Measurements from ENCODE around the gene IMPG2. TPM values are rescaled to one million over a fixed set of nuclear protein-coding genes. Genes with fewer than 3 reads are reported as not detected.
"Not testable (repeated sequence)": the region's sequence is repeated elsewhere in the genome, so short reads cannot be mapped to it uniquely, and the experiment has no call there.

Gene IMPG2
- total RNA-seq = 0.05 and 0.09 TPM in 2 replicates

GRCh38 chr3:101320475-101320874 lies at the start of gene IMPG2:
Gene IMPG2 (minus strand): TSS chr3:101320575. CDS start chr3:101320372, 203 bp downstream.
- Mint-ChIP-seq H3K36me3 (ENCODE audit: low read depth) (no peaks in the 10 kb centered on the region), H3K27me3 (ENCODE audit: low read depth) (no peaks in the 10 kb centered on the region), H3K27ac (no peak within 1 kb of the TSS), H3K4me3 (ENCODE audit: low read depth) (no peak within 1 kb of the TSS), H3K4me1 (ENCODE audit: low read depth) (no peaks in the 10 kb centered on the region), H3K9me3 (no peaks in the 10 kb centered on the region)
- intact Hi-C loops (cut with micrococcal nuclease) = no loop called here
- DNase-seq (ENCODE audit: low spot score) = no peak

- intact Hi-C loops (cut with micrococcal nuclease) = no loop called here
- Mint-ChIP-seq H3K9me3 (peaks cover 20% of the 10 kb centered on the region), H3K4me1 (ENCODE audit: low read depth) (no peaks in the 10 kb centered on the region), H3K27ac (no peak overlapping the region), H3K4me3 (ENCODE audit: low read depth) (no peak overlapping the region), H3K36me3 (ENCODE audit: low read depth) (peaks cover 53% of the 10 kb centered on the region), H3K27me3 (ENCODE audit: low read depth) (no peaks in the 10 kb centered on the region)
- DNase-seq (ENCODE audit: low spot score) = no peak
Observed at GRCh38 chr3:101362406-101362805, 42.0 kb upstream of the IMPG2 start.

- no peaks in the 10 kb centered on the region for H3K4me1 Mint-ChIP-seq (ENCODE audit: low read depth)
- H3K4me3 Mint-ChIP-seq (ENCODE audit: low read depth) = no peak overlapping the region
- H3K27ac Mint-ChIP-seq = no peak overlapping the region
Observed at GRCh38 chr3:101351829-101352228, 31.5 kb upstream of the IMPG2 start.

GRCh38 chr3:101340591-101340990 lies 20.2 kb upstream of the IMPG2 start:
- H3K4me1 Mint-ChIP-seq (ENCODE audit: low read depth) = no peaks in the 10 kb centered on the region
- DNase-seq (ENCODE audit: low spot score) = no peak
- H3K27ac Mint-ChIP-seq = no peak overlapping the region
- H3K36me3 Mint-ChIP-seq (ENCODE audit: low read depth) = peaks cover 38% of the 10 kb centered on the region
- no peak overlapping the region for H3K4me3 Mint-ChIP-seq (ENCODE audit: low read depth)
- no peaks in the 10 kb centered on the region for H3K27me3 Mint-ChIP-seq (ENCODE audit: low read depth)
- H3K9me3 Mint-ChIP-seq = no peaks in the 10 kb centered on the region
- intact Hi-C loops (cut with micrococcal nuclease) = no loop called here

More at GRCh38 chr3:101351829-101352228, 31.5 kb upstream of the IMPG2 start:
- Mint-ChIP-seq H3K27me3 (ENCODE audit: low read depth) (no peaks in the 10 kb centered on the region), H3K36me3 (ENCODE audit: low read depth) (peaks cover 15% of the 10 kb centered on the region), H3K9me3 (peaks cover 4% of the 10 kb centered on the region)
- DNase-seq (ENCODE audit: low spot score) = no peak
- intact Hi-C loops (cut with micrococcal nuclease) = no loop called here

- H3K36me3 Mint-ChIP-seq (ENCODE audit: low read depth) = peaks cover 25% of the 10 kb centered on the region
- H3K4me3 Mint-ChIP-seq (ENCODE audit: low read depth) = no peak overlapping the region
- H3K27me3 Mint-ChIP-seq (ENCODE audit: low read depth) = no peaks in the 10 kb centered on the region
- DNase-seq (ENCODE audit: low spot score) = no peak
- H3K9me3 Mint-ChIP-seq = no peaks in the 10 kb centered on the region
- no peaks in the 10 kb centered on the region for H3K4me1 Mint-ChIP-seq (ENCODE audit: low read depth)
- intact Hi-C loops (cut with micrococcal nuclease) = no loop called here
- H3K27ac Mint-ChIP-seq = no peak overlapping the region
Observed at GRCh38 chr3:101333883-101334282, 13.5 kb upstream of the IMPG2 start.

- Mint-ChIP-seq H3K36me3 (ENCODE audit: low read depth) (peaks cover 22% of the 10 kb centered on the region), H3K4me1 (ENCODE audit: low read depth) (no peaks in the 10 kb centered on the region), H3K27me3 (ENCODE audit: low read depth) (no peaks in the 10 kb centered on the region), H3K27ac (no peak overlapping the region), H3K9me3 (no peaks in the 10 kb centered on the region), H3K4me3 (ENCODE audit: low read depth) (no peak overlapping the region)
- DNase-seq (ENCODE audit: low spot score) = no peak
- intact Hi-C loops (cut with micrococcal nuclease) = no loop called here
Observed at GRCh38 chr3:101329016-101329673, 8.8 kb upstream of the IMPG2 start.

- Mint-ChIP-seq H3K4me1 (ENCODE audit: low read depth) (no peaks in the 10 kb centered on the region), H3K27ac (no peak overlapping the region), H3K27me3 (ENCODE audit: low read depth) (no peaks in the 10 kb centered on the region), H3K9me3 (no peaks in the 10 kb centered on the region), H3K36me3 (ENCODE audit: low read depth) (peaks cover 19% of the 10 kb centered on the region), H3K4me3 (ENCODE audit: low read depth) (no peak overlapping the region)
- no peak for DNase-seq (ENCODE audit: low spot score)
- intact Hi-C loops (cut with micrococcal nuclease) = no loop called here
Observed at GRCh38 chr3:101325393-101326134, 5.2 kb upstream of the IMPG2 start.

- Mint-ChIP-seq H3K9me3 (no peaks in the 10 kb centered on the region), H3K4me1 (ENCODE audit: low read depth) (no peaks in the 10 kb centered on the region), H3K4me3 (ENCODE audit: low read depth) (no peak overlapping the region)
Observed at GRCh38 chr3:101319531-101319930, 844 bp downstream of the IMPG2 start.

GRCh38 chr3:101312545-101312944 lies 7.8 kb downstream of the IMPG2 start:
- H3K27ac Mint-ChIP-seq = no peak overlapping the region
- no peaks in the 10 kb centered on the region for H3K27me3 Mint-ChIP-seq (ENCODE audit: low read depth)
- intact Hi-C loops (cut with micrococcal nuclease) = no loop called here
- no peak for DNase-seq (ENCODE audit: low spot score)
- H3K4me3 Mint-ChIP-seq (ENCODE audit: low read depth) = no peak overlapping the region
- H3K9me3 Mint-ChIP-seq = peaks cover 22% of the 10 kb centered on the region
- H3K4me1 Mint-ChIP-seq (ENCODE audit: low read depth) = no peaks in the 10 kb centered on the region
- H3K36me3 Mint-ChIP-seq (ENCODE audit: low read depth) = peaks cover 12% of the 10 kb centered on the region

More at GRCh38 chr3:101319531-101319930, 844 bp downstream of the IMPG2 start:
- H3K27me3 Mint-ChIP-seq (ENCODE audit: low read depth) = no peaks in the 10 kb centered on the region
- intact Hi-C loops (cut with micrococcal nuclease) = no loop called here
- H3K27ac Mint-ChIP-seq = no peak overlapping the region
- no peaks in the 10 kb centered on the region for H3K36me3 Mint-ChIP-seq (ENCODE audit: low read depth)
- no peak for DNase-seq (ENCODE audit: low spot score)

GRCh38 chr3:101311676-101312075 lies 8.7 kb downstream of the IMPG2 start:
- Mint-ChIP-seq H3K36me3 (ENCODE audit: low read depth) (peaks cover 13% of the 10 kb centered on the region), H3K27ac (no peak overlapping the region), H3K27me3 (ENCODE audit: low read depth) (no peaks in the 10 kb centered on the region), H3K4me3 (ENCODE audit: low read depth) (no peak overlapping the region), H3K4me1 (ENCODE audit: low read depth) (no peaks in the 10 kb centered on the region), H3K9me3 (peaks cover 31% of the 10 kb centered on the region)
- no peak for DNase-seq (ENCODE audit: low spot score)
- intact Hi-C loops (cut with micrococcal nuclease) = no loop called here

GRCh38 chr3:101310978-101311375 lies 9.4 kb downstream of the IMPG2 start:
- no peak for DNase-seq (ENCODE audit: low spot score)
- peaks cover 13% of the 10 kb centered on the region for H3K36me3 Mint-ChIP-seq (ENCODE audit: low read depth)
- no peak overlapping the region for H3K27ac Mint-ChIP-seq
- intact Hi-C loops (cut with micrococcal nuclease) = no loop called here
- H3K9me3 Mint-ChIP-seq = peaks cover 37% of the 10 kb centered on the region
- no peaks in the 10 kb centered on the region for H3K4me1 Mint-ChIP-seq (ENCODE audit: low read depth)
- H3K4me3 Mint-ChIP-seq (ENCODE audit: low read depth) = no peak overlapping the region
- H3K27me3 Mint-ChIP-seq (ENCODE audit: low read depth) = no peaks in the 10 kb centered on the region

GRCh38 chr3:101308147-101308772 lies 12.1 kb downstream of the IMPG2 start:
- H3K4me3 Mint-ChIP-seq (ENCODE audit: low read depth); H3K4me1 Mint-ChIP-seq (ENCODE audit: low read depth); intact Hi-C loops (cut with micrococcal nuclease); H3K27me3 Mint-ChIP-seq (ENCODE audit: low read depth); H3K27ac Mint-ChIP-seq; DNase-seq (ENCODE audit: low spot score): not testable (repeated sequence)
- Mint-ChIP-seq H3K9me3 (peaks cover 41% of the 10 kb centered on the region), H3K36me3 (ENCODE audit: low read depth) (peaks cover 13% of the 10 kb centered on the region)

GRCh38 chr3:101303836-101304235 lies 16.5 kb downstream of the IMPG2 start:
- no peak overlapping the region for H3K27ac Mint-ChIP-seq
- intact Hi-C loops (cut with micrococcal nuclease) = no loop called here
- peaks cover 8% of the 10 kb centered on the region for H3K36me3 Mint-ChIP-seq (ENCODE audit: low read depth)
- H3K4me1 Mint-ChIP-seq (ENCODE audit: low read depth) = no peaks in the 10 kb centered on the region
- no peak for DNase-seq (ENCODE audit: low spot score)
- peaks cover 42% of the 10 kb centered on the region for H3K9me3 Mint-ChIP-seq
- no peak overlapping the region for H3K4me3 Mint-ChIP-seq (ENCODE audit: low read depth)
- no peaks in the 10 kb centered on the region for H3K27me3 Mint-ChIP-seq (ENCODE audit: low read depth)

Data from activated T-helper 2 cell treated with anti-CD3 and anti-CD28 coated beads, Interferon-gamma antibody, Interleukin-2, Interleukin-4, amounts not matched to agents 10 μg/mL and 5 μg/mL and 100 μg/mL, durations not matched to agents 14 hours and 24 hours and 36 hours (primary cell).